ENCODE results near the gene HOXC4. TPM values are rescaled to one million over a fixed set of nuclear protein-coding genes. Genes with fewer than 3 reads are reported as not detected.

HOXC4 gene
- total RNA-seq, 1 experiment from 2014 or later, result not detected

DNA sequence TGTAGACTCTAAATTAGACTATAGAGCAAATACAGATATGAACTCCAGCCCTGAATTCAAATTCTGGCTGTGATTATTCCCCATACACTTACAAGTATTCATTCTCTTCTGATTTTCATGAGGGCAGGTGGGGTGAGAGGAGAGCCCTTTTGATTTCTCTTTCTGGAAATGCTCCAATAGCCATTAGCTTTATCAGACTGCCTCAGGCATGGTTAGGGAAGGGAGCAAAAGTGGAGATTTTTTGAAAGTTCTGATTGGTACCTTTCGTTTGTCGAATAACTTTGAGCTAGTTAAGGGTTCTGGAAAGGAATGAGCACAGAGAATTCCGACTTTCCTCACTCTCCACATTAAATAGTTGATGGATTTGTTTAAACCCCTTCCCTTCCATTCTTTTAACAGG lies 13.0 kb upstream of the HOXC4 start:
- peaks cover 7 to 8% of the 10 kb centered on the region in 2 experiments; a peak in 4 of 5 replicates for H3K9me3 Mint-ChIP-seq
- H3K14ac ChIP-seq (ENCODE audit: insufficient read depth, low read length), result no peak overlapping the region
- H2AFZ ChIP-seq (ENCODE audit: low read length), result no peak overlapping the region
- peaks cover 100% of the 10 kb centered on the region for H3K27me3 ChIP-seq (ENCODE audit: insufficient read depth, low read length)
- no peak overlapping the region for H4K8ac ChIP-seq (replicated peaks; ENCODE audit: insufficient read length, low read depth, low read length)
- no peak overlapping the region for H3K56ac ChIP-seq (ENCODE audit: insufficient read length, low read depth, low read length)
- H3K4me1 Mint-ChIP-seq, result peaks cover 0 to 6% of the 10 kb centered on the region in 2 experiments; a peak in 2 of 4 replicates
- H2BK12ac ChIP-seq (ENCODE audit: insufficient read length, low read depth, low read length), result no peak overlapping the region
- no peak overlapping the region for H3K27ac ChIP-seq (ENCODE audit: insufficient read length, low read depth, low read length)
- no peak overlapping the region for H3K4ac ChIP-seq (ENCODE audit: low read depth, low read length)
- H3K4me2 ChIP-seq (ENCODE audit: insufficient read depth, insufficient read length, low read length), result no peak overlapping the region
- TF ChIP-seq CTCF (conservative IDR thresholded peaks at IDR 0.05), result no peak
- no peak overlapping the region for H3K4me3 Mint-ChIP-seq
- H3K27me3 Mint-ChIP-seq (ENCODE audit: low read depth), result peaks cover 100% of the 10 kb centered on the region
- no peak overlapping the region for H3K9ac ChIP-seq (ENCODE audit: extremely low read depth, insufficient read length, low read length)
- no peak for DNase-seq
- H3K23me2 ChIP-seq (ENCODE audit: insufficient read length, low read depth, low read length, poor library complexity, severe bottlenecking), result no peaks in the 10 kb centered on the region
- H3K23ac ChIP-seq (ENCODE audit: insufficient read length, low read depth, low read length), result no peak overlapping the region
- H4K91ac ChIP-seq (ENCODE audit: insufficient read length, low read depth, low read length), result no peak overlapping the region
- no peak overlapping the region for H3T11ph ChIP-seq (ENCODE audit: low read length)
- WGBS (ENCODE audit: extremely low coverage, insufficient read length, low lambda C conversion rate), result no CpG with 5 or more reads among the region's 3 CpGs
- H3K79me1 ChIP-seq (ENCODE audit: insufficient read depth, low read depth, low read length, poor library complexity, severe bottlenecking), result no peaks in the 10 kb centered on the region
- no peak overlapping the region for H2BK5ac ChIP-seq (ENCODE audit: insufficient read length, low read length)
- H3K9me3 ChIP-seq (ENCODE audit: control insufficient read depth, low read depth, low read length), result no peaks in the 10 kb centered on the region
- no peak overlapping the region for H2BK120ac ChIP-seq (ENCODE audit: low read depth, low read length, poor library complexity, severe bottlenecking)
- no peak overlapping the region; a peak in 1 of 7 replicates for H3K27ac Mint-ChIP-seq
- H4K5ac ChIP-seq (ENCODE audit: insufficient read length, low read depth, low read length), result no peak overlapping the region
- no peak overlapping the region for H2BK20ac ChIP-seq (ENCODE audit: low read depth, low read length, poor library complexity, severe bottlenecking)
- H3K18ac ChIP-seq (ENCODE audit: insufficient read length, low read depth, low read length), result no peak overlapping the region
- no peak overlapping the region for H2BK15ac ChIP-seq (ENCODE audit: low read depth, low read length)
- no peak overlapping the region for H2AK5ac ChIP-seq (ENCODE audit: insufficient read length, low read length)
- no peaks in the 10 kb centered on the region for H4K20me1 ChIP-seq (ENCODE audit: control insufficient read depth, insufficient read depth, insufficient read length)
- H3K36me3 Mint-ChIP-seq (ENCODE audit: insufficient read depth in 1 of 3, low read depth in 3 of 3), result peaks cover 0 to 1% (median 0%) of the 10 kb centered on the region in 3 experiments; a peak in 1 of 7 replicates
- H3K79me2 ChIP-seq (ENCODE audit: insufficient read depth, low read length), result no peaks in the 10 kb centered on the region
- no peaks in the 10 kb centered on the region for H3K4me1 ChIP-seq (ENCODE audit: insufficient read depth, low read length)

Data from H9 (cell line).